Adrenal gland (tissue), 12 donors: ENCODE data around the gene CXXC1. TPM values are rescaled to one million over a fixed set of nuclear protein-coding genes. Genes with fewer than 3 reads are reported as not detected.

Source experiments
- DNase-seq, 7 donors: peaks; one replicate each; pipeline ENCODE4 v3.0.0-alpha.2; 2019 to 2020
- H3K27ac ChIP-seq, 5 donors: fragments of 200-600 bp; sonication (generic) in 4 of 5; 1 replicate in 3 of 5; 2 replicates in 2 of 5; pipeline versions ENCODE4 v1.5.1 to v1.8.0; 2016 to 2020; ENCODE audit warnings: mild to moderate bottlenecking in 1 of 5
- H3K27me3 ChIP-seq: fragments of 200-600 bp; 2 replicates; pipeline ENCODE4 v1.8.0; 2021
- H3K36me3 ChIP-seq, 2 donors: fragments of 200-600 bp; replicated peaks in 1 of 2; 1 replicate in 1 of 2; 2 replicates in 1 of 2; pipeline versions ENCODE4 v1.5.1 to v1.8.0; 2018 to 2022
- H3K4me1 ChIP-seq, 2 donors: fragments of 200-600 bp; replicated peaks in 1 of 2; 1 replicate in 1 of 2; 2 replicates in 1 of 2; pipeline versions ENCODE4 v1.5.1 to v1.8.0; 2018 to 2021
- H3K4me3 ChIP-seq, 4 donors: fragments of 200-600 bp; sonication (generic) in 3 of 4; one replicate each; pipeline ENCODE4 v1.5.1; 2016 to 2018
- H3K9me3 ChIP-seq, 3 donors: fragments of 200-600 bp; sonication (generic) in 1 of 3; replicated peaks in 1 of 3; 1 replicate in 2 of 3; 2 replicates in 1 of 3; pipeline versions ENCODE4 v1.5.1 to v1.8.0; 2016 to 2021
- CTCF ChIP-seq, 6 experiments: fragments of 450-650 bp in 4 of 6; fragments of 200-600 bp in 2 of 6; sonication (generic) in 1 of 6; IDR thresholded peaks; 1 replicate in 5 of 6; 2 replicates in 1 of 6; pipeline versions ENCODE4 v1.5.1 to v1.8.0; 2016 to 2021; ENCODE audit warnings: antibody characterized with exemption in 6 of 6, mild to moderate bottlenecking in 2 of 6, moderate library complexity in 1 of 6
- POLR2A ChIP-seq, 2 donors: fragments of 450-650 bp; IDR thresholded peaks; one replicate each; pipeline ENCODE4 v1.6.1; 2017; ENCODE audit warnings: antibody characterized with exemption in 2 of 2, mild to moderate bottlenecking in 2 of 2, moderate library complexity in 1 of 2
- WGBS, 4 donors: extraction: QIAGEN DNeasy Blood & Tissue Kit in 2 of 4; methylation state at CpG; one replicate each; pipeline versions ENCODE4 v1.1.5 to v1.1.7; 2013 to 2017; 5-methylcytosine and 5-hydroxymethylcytosine counted together
- intact Hi-C, 2 donors: fragments of 100-400 bp; cut with DNase I; formaldehyde crosslinking; loops; one replicate each; pipeline versions ENCODE4 v1.14.1 to v1.15.0; 2022 to 2023
- polyA plus RNA-seq, 3 donors: library from polyadenylated mRNA; stranded (reverse); fragments of 200-250 nt in 2 of 3; fragments of 350-450 nt in 1 of 3; fragmentation: Illumina TruSeq in 1 of 3; extraction: RNeasy Lipid Tissue Mini Kit (QIAGEN cat#74804) in 1 of 3; gene quantifications; one replicate each; pipeline ENCODE4 v1.2.3, GENCODE V29; 2013 to 2014
- total RNA-seq, 9 donors: library from RNA; depleted of rRNA in 4 of 9; stranded (reverse); fragments of >200 nt in 4 of 9; fragments of 120-200 nt in 1 of 9; fragmentation: NEBNext Ultra II Directional in 1 of 9; extraction: Animal tissue kit (Norgen Biotek cat#: 25700) in 1 of 9; gene quantifications; one replicate each; pipeline versions ENCODE4 v1.1.0 to v1.2.4, GENCODE V29; 2013 to 2023
- donor health status: healthy with polysubstance abuse.
- donor health status: Bipolar disorder and iron deficiency.
- donor health status: DM: yes; HTN: yes; CAD: no.
- donor health status: DM: no; HTN: no; CAD: no.
- donor health status: DM: no; HTN: no; CAD: no.
- donor health status: DM: yes; HTN: yes; CAD: no.

Gene CXXC1
- total and polyA plus RNA-seq, 12 donors: 25.2 to 295 (median 66.2) TPM

GRCh38 chr18:50266248-50266704 is 21.2 kb downstream of the CXXC1 start, which contains the start of gene CFAP53:
Gene CFAP53, minus strand, starts transcription at chr18:50266495. Its CDS starts 91 bp downstream, at chr18:50266404.
- intact Hi-C loops: no loop called here
- TF ChIP-seq CTCF (IDR thresholded peaks at IDR 0.05) (no peak), POLR2A (IDR thresholded peaks at IDR 0.05) (no peak)
- peak within 1 kb of the TSS in 4 of 5 donors; percentile 7 to 50 (median 43) for H3K27ac ChIP-seq

GRCh38 chr18:50262977-50263376 is 24.5 kb downstream of the CXXC1 start:
- H3K27me3 ChIP-seq: no peaks in the 10 kb centered on the region
- H3K4me1 ChIP-seq: peaks cover 6 to 12% of the 10 kb centered on the region in 2 donors
- H3K4me3 ChIP-seq: no peak overlapping the region
- no peaks in the 10 kb centered on the region for H3K36me3 ChIP-seq
- DNase-seq: no peak
- H3K27ac ChIP-seq: no peak overlapping the region
- no peaks in the 10 kb centered on the region for H3K9me3 ChIP-seq
- intact Hi-C loops: no loop called here
- TF ChIP-seq CTCF (IDR thresholded peaks at IDR 0.05): no peak
- TF ChIP-seq POLR2A (IDR thresholded peaks at IDR 0.05): no peak

More at GRCh38 chr18:50266248-50266704, 21.2 kb downstream of the CXXC1 start, which contains the start of gene CFAP53:
- H3K4me1 ChIP-seq: peaks cover 6 to 12% of the 10 kb centered on the region in 2 donors
- peaks cover 0 to 26% of the 10 kb centered on the region in 2 donors for H3K36me3 ChIP-seq
- 0 to 11% (median 1%) methylated on average over 2 to 37 of the region's 37 CpGs for WGBS, 4 donors
- no peaks in the 10 kb centered on the region for H3K9me3 ChIP-seq
- H3K27me3 ChIP-seq: no peaks in the 10 kb centered on the region
- peak within 1 kb of the TSS in 3 of 4 donors; percentile 42 to 62 (median 62) for H3K4me3 ChIP-seq
- DNase-seq: peak; percentile 92 to 97 (median 96)

- H3K27ac ChIP-seq: no peak overlapping the region
- TF ChIP-seq POLR2A (IDR thresholded peaks at IDR 0.05) (no peak), CTCF (IDR thresholded peaks at IDR 0.05) (no peak)
- intact Hi-C loops: no loop called here
- no peaks in the 10 kb centered on the region for H3K9me3 ChIP-seq
- no peaks in the 10 kb centered on the region for H3K36me3 ChIP-seq
- no peak for DNase-seq
- no peaks in the 10 kb centered on the region for H3K27me3 ChIP-seq
- no peaks in the 10 kb centered on the region for H3K4me1 ChIP-seq
- 86 to 90% (median 88%) methylated on average over 3 of the region's 3 CpGs for WGBS, 4 donors
- no peak overlapping the region for H3K4me3 ChIP-seq
Measured at GRCh38 chr18:50250935-50251334, 36.6 kb downstream of the CXXC1 start.

GRCh38 chr18:50249576-50249975 is 37.9 kb downstream of the CXXC1 start:
- no peaks in the 10 kb centered on the region for H3K36me3 ChIP-seq
- intact Hi-C loops: no loop called here
- no peaks in the 10 kb centered on the region for H3K9me3 ChIP-seq
- no peak overlapping the region for H3K27ac ChIP-seq
- H3K4me3 ChIP-seq: no peak overlapping the region
- TF ChIP-seq CTCF (IDR thresholded peaks at IDR 0.05) (no peak), POLR2A (IDR thresholded peaks at IDR 0.05) (no peak)
- no peak for DNase-seq
- no peaks in the 10 kb centered on the region for H3K27me3 ChIP-seq
- no peaks in the 10 kb centered on the region for H3K4me1 ChIP-seq
